NT2/D1 (cell line): ENCODE results near the gene RMC1.

Experiments
- SUZ12 ChIP-seq: IDR thresholded peaks from 2 replicates; pipeline ENCODE4 v1.6.1; 2011; ENCODE audit not compliant: insufficient read length, insufficient read depth; ENCODE audit errors: extremely low read depth
- YY1 ChIP-seq: IDR thresholded peaks from 2 replicates; pipeline ENCODE4 v1.6.1; 2011; ENCODE audit not compliant: insufficient read length, insufficient read depth
- ZNF274 ChIP-seq: IDR thresholded peaks from 2 replicates; pipeline ENCODE4 v1.6.1; 2011; ENCODE audit warnings: mild to moderate bottlenecking, low read depth, low read length

DNA sequence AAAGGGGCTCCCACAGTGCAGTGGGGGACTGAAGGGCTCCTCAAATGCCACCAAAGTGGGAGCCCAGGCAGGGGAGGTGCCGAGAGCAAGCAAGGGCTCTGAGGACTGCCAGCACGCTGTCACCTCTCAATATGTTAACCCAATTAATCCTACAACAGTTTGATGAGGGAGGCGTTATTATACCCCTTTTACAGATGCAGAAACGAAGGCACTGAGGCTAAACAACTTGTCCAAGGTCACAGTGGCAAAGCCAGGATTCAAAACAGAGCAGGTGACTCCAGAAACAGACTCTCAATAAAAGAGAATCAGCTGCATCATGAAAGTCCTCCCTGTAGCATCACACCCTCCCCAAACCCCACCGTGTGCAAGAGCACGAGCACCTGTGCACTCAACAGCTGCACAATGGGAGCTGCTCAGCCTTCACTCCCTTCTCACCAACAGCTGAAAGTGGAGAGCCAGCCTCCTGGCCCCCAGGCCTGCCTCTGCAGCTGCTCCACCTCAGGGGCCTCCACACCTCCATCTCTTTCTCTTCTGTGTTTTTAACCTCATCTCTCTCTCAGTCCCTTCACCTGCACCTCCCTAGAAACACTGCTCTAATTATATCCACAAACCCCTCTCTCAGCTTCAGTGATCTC lies 74.9 kb downstream of the RMC1 start:
- TF ChIP-seq YY1, result no peak
- TF ChIP-seq ZNF274, result no peak
- TF ChIP-seq SUZ12, result no peak
